ENCODE measurements around the gene PARD3B. TPM values are rescaled to one million over a fixed set of nuclear protein-coding genes. Genes with fewer than 3 reads are reported as not detected.
A peak's percentile ranks its signal among the peaks of the same experiment; 100 is the strongest.

The PARD3B gene
- total and polyA plus RNA-seq, 2 donors (not counting 1 experiment from before 2014, with no cell fraction given), result 7.4 to 20.6 TPM

- TF ChIP-seq, protein P1, sequence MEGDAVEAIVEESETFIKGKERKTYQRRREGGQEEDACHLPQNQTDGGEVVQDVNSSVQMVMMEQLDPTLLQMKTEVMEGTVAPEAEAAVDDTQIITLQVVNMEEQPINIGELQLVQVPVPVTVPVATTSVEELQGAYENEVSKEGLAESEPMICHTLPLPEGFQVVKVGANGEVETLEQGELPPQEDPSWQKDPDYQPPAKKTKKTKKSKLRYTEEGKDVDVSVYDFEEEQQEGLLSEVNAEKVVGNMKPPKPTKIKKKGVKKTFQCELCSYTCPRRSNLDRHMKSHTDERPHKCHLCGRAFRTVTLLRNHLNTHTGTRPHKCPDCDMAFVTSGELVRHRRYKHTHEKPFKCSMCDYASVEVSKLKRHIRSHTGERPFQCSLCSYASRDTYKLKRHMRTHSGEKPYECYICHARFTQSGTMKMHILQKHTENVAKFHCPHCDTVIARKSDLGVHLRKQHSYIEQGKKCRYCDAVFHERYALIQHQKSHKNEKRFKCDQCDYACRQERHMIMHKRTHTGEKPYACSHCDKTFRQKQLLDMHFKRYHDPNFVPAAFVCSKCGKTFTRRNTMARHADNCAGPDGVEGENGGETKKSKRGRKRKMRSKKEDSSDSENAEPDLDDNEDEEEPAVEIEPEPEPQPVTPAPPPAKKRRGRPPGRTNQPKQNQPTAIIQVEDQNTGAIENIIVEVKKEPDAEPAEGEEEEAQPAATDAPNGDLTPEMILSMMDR (conservative IDR thresholded peaks at IDR 0.05 in 1 of 2, IDR thresholded peaks at IDR 0.05 in 1 of 2; ENCODE audit: low read depth in 1 of 2, low read length in 2 of 2), result no peak
- no peak for TF ChIP-seq EZH2 (IDR thresholded peaks at IDR 0.05; ENCODE audit: low read length, missing control alignments)
- no peaks in the 10 kb centered on the region for H3K79me2 ChIP-seq (ENCODE audit: control insufficient read depth, insufficient read depth, low read length)
- no peak for DNase-seq (ENCODE audit: low read depth in 2 of 2)
- H3K9ac ChIP-seq (ENCODE audit: insufficient read depth, low read length), result no peak overlapping the region
- H2AFZ ChIP-seq (ENCODE audit: low read length), result no peak overlapping the region
- H3K27ac ChIP-seq (ENCODE audit: insufficient read depth, low read length), result no peak overlapping the region
- no peaks in the 10 kb centered on the region for H3K27me3 ChIP-seq (ENCODE audit: control insufficient read depth, insufficient read depth, low read length)
- no peaks in the 10 kb centered on the region for H3K36me3 ChIP-seq (ENCODE audit: control insufficient read depth, insufficient read depth, low read length)
- H3K4me2 ChIP-seq (ENCODE audit: extremely low read depth, insufficient read depth, low read length), result no peak overlapping the region
- H3K4me3 ChIP-seq (replicated peaks in 1 of 4; ENCODE audit: control extremely low read depth in 1 of 4, insufficient read depth in 1 of 4, low read depth in 3 of 4, low read length in 4 of 4), result no peak overlapping the region
- H3K4me1 ChIP-seq (ENCODE audit: control insufficient read depth, extremely low read depth, insufficient read depth, low read length), result no peaks in the 10 kb centered on the region
- no peaks in the 10 kb centered on the region for H4K20me1 ChIP-seq (ENCODE audit: control insufficient read depth, extremely low read depth, insufficient read depth, low read length)
- no peaks in the 10 kb centered on the region for H3K9me3 ChIP-seq (ENCODE audit: control insufficient read depth, insufficient read depth, low read depth, low read length)
Measured at GRCh38 chr2:205052781-205053180, 507.5 kb downstream of the PARD3B start.

DNA sequence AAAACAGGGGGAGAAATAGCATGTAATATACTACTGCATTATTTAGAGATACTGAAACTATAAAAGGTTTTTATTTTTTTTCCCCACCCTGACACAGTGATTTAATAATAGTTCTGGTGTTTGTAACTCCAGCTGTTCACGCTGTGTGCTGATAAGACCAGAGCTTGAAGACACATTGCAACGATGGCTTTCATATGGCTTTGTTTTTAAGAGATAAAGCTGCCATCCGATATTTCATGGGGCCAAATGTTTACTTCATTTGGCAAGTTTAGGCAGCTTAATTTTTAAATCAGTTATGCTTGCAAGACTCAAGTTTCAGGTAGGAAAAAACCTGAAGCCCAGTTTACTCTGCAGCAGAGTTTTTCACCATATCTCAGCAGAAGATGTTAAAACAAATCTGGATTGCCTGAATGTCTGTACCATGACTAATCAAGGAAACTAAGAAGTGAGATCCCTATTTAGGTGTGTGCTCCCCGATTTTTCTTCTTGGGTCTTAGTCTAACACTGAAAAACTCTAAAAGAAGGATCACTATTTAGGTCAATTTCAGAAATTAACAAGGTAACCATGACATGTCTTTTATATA, 508.6 kb downstream of the PARD3B start:
- Histone ChIP-seq H4K20me1 (ENCODE audit: control insufficient read depth, extremely low read depth, insufficient read depth, low read length) (no peaks in the 10 kb centered on the region), H3K79me2 (ENCODE audit: control insufficient read depth, insufficient read depth, low read length) (no peaks in the 10 kb centered on the region), H3K36me3 (ENCODE audit: control insufficient read depth, insufficient read depth, low read length) (no peaks in the 10 kb centered on the region), H3K9me3 (ENCODE audit: control insufficient read depth, insufficient read depth, low read depth, low read length) (no peaks in the 10 kb centered on the region), H3K9ac (ENCODE audit: insufficient read depth, low read length) (no peak overlapping the region), H3K4me1 (ENCODE audit: control insufficient read depth, extremely low read depth, insufficient read depth, low read length) (no peaks in the 10 kb centered on the region), H2AFZ (ENCODE audit: low read length) (no peak overlapping the region), H3K4me3 (replicated peaks in 1 of 4; ENCODE audit: control extremely low read depth in 1 of 4, insufficient read depth in 1 of 4, low read depth in 3 of 4, low read length in 4 of 4) (no peak overlapping the region), H3K27me3 (ENCODE audit: control insufficient read depth, insufficient read depth, low read length) (no peaks in the 10 kb centered on the region), H3K27ac (ENCODE audit: insufficient read depth, low read length) (no peak overlapping the region), H3K4me2 (ENCODE audit: extremely low read depth, insufficient read depth, low read length) (no peak overlapping the region)
- TF ChIP-seq EZH2 (IDR thresholded peaks at IDR 0.05; ENCODE audit: low read length, missing control alignments), result no peak
- TF ChIP-seq, protein P1 (conservative IDR thresholded peaks at IDR 0.05 in 1 of 2, IDR thresholded peaks at IDR 0.05 in 1 of 2; ENCODE audit: low read depth in 1 of 2, low read length in 2 of 2), result no peak
- peak; percentile 12 to 31 for DNase-seq (ENCODE audit: low read depth in 2 of 2)

DNA sequence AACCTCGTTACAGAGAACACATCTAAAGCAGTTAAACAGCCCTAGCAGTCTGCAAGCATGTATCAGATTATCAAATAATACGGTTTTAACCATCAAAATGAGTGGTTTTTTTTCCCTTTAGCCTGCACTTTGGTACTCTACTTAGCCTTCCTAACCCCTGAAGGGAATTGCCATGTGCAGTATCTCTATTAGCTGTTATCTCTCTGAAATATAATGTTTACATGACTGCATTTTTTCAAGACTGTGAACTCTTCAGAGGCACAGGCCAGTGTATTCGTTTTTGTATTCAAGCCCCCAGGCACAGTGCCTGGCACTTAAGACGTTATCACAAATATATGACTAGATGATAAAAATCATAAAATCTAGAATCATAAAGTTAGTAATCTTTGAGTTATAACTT, 509.5 kb downstream of the PARD3B start:
- Histone ChIP-seq H3K9me3 (ENCODE audit: control insufficient read depth, insufficient read depth, low read depth, low read length) (no peaks in the 10 kb centered on the region), H3K27me3 (ENCODE audit: control insufficient read depth, insufficient read depth, low read length) (no peaks in the 10 kb centered on the region), H3K9ac (ENCODE audit: insufficient read depth, low read length) (no peak overlapping the region), H3K4me1 (ENCODE audit: control insufficient read depth, extremely low read depth, insufficient read depth, low read length) (no peaks in the 10 kb centered on the region), H3K4me2 (ENCODE audit: extremely low read depth, insufficient read depth, low read length) (no peak overlapping the region), H3K36me3 (ENCODE audit: control insufficient read depth, insufficient read depth, low read length) (no peaks in the 10 kb centered on the region), H2AFZ (ENCODE audit: low read length) (no peak overlapping the region), H3K79me2 (ENCODE audit: control insufficient read depth, insufficient read depth, low read length) (no peaks in the 10 kb centered on the region), H3K4me3 (replicated peaks in 1 of 4; ENCODE audit: control extremely low read depth in 1 of 4, insufficient read depth in 1 of 4, low read depth in 3 of 4, low read length in 4 of 4) (no peak overlapping the region), H3K27ac (ENCODE audit: insufficient read depth, low read length) (no peak overlapping the region), H4K20me1 (ENCODE audit: control insufficient read depth, extremely low read depth, insufficient read depth, low read length) (no peaks in the 10 kb centered on the region)
- TF ChIP-seq, protein P1 (conservative IDR thresholded peaks at IDR 0.05 in 1 of 2, IDR thresholded peaks at IDR 0.05 in 1 of 2; ENCODE audit: low read depth in 1 of 2, low read length in 2 of 2), result no peak
- no peak for TF ChIP-seq EZH2 (IDR thresholded peaks at IDR 0.05; ENCODE audit: low read length, missing control alignments)
- peak in 1 of 2 donors; percentile 4 for DNase-seq (ENCODE audit: low read depth in 2 of 2)

Measured in fibroblast of lung (primary cell).